Activated B cell treated with CpG ODN at 0.5 μM for 24 hours (primary cell): ENCODE data around the gene ENGASE. TPM values are rescaled to one million over a fixed set of nuclear protein-coding genes. Genes with fewer than 3 reads are reported as not detected.
A peak's percentile ranks its signal among the peaks of the same experiment; 100 is the strongest.

ENCODE experiments used
- ATAC-seq: fragments of 200-7000 bp; cut with Tn5 transposase; one replicate; pipeline ENCODE4 v1.10.0; 2021; ENCODE audit warnings: low read depth, mild to moderate bottlenecking, moderate library complexity
- CTCF ChIA-PET: fragments of 350-600 bp; sonication (Branson Sonifier 250); formaldehyde crosslinking; loops from one replicate; lab custom pipeline; 2021; ENCODE audit warnings: antibody characterized with exemption; lab: Charles Lee
- POLR2A ChIA-PET: fragments of 350-600 bp; sonication (Branson Sonifier 250); formaldehyde crosslinking; loops from one replicate; lab custom pipeline; 2021; ENCODE audit warnings: antibody characterized with exemption; lab: Charles Lee
- DNase-seq: peaks from one replicate; pipeline ENCODE4 v3.0.0; 2022
- H3K27ac Mint-ChIP-seq: one replicate; pipeline ENCODE4 v1.8.0; 2020; ENCODE audit warnings: mixed read lengths
- H3K27me3 Mint-ChIP-seq: one replicate; pipeline ENCODE4 v1.8.0; 2021; ENCODE audit warnings: mixed read lengths
- H3K36me3 Mint-ChIP-seq: one replicate; pipeline ENCODE4 v1.8.0; 2021; ENCODE audit warnings: low read depth, mixed read lengths
- H3K4me1 Mint-ChIP-seq: one replicate; pipeline ENCODE4 v1.8.0; 2021; ENCODE audit warnings: mixed read lengths
- H3K4me3 Mint-ChIP-seq: one replicate; pipeline ENCODE4 v1.8.0; 2020; ENCODE audit warnings: mild to moderate bottlenecking, mixed read lengths
- H3K9me3 Mint-ChIP-seq: one replicate; pipeline ENCODE4 v1.8.0; 2020; ENCODE audit warnings: mixed read lengths
- intact Hi-C: fragments of 100-400 bp; cut with micrococcal nuclease; formaldehyde crosslinking; loops from one replicate; pipeline ENCODE4 v1.15.1; 2024
- total RNA-seq: library from RNA; stranded (reverse); gene quantifications from 2 replicates; pipeline ENCODE4 v1.2.3, GENCODE V29; 2022
- TF ChIP-seq, protein P1 (sequence below): fragments of 200-600 bp; IDR thresholded peaks from one replicate; pipeline ENCODE4 v1.8.0; 2022; ENCODE audit warnings: antibody characterized with exemption, mild to moderate bottlenecking

ENGASE gene
- total RNA-seq, 1 donor from 2014 or later, result 60.1 TPM

DNA sequence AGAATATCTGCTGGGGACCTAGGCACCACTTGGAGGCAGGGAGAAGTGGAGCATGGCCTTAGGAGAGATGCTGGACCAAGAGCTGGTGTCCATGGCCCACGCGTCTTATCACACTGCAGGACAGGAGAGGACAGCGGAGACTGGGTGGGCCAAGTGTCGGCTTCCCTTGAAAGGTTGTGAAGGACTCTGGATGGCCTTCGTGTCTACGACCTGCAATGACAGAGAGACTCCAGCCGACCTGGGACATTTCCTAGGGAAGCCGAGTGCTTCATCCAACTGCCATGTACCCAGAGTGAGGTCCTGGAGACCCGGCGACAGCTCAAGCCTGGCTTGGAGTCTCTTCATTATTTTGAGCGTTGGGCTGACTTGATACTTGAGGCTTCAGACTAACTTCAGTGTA lies 30.2 kb upstream of the ENGASE start:
- TF ChIP-seq, protein P1, sequence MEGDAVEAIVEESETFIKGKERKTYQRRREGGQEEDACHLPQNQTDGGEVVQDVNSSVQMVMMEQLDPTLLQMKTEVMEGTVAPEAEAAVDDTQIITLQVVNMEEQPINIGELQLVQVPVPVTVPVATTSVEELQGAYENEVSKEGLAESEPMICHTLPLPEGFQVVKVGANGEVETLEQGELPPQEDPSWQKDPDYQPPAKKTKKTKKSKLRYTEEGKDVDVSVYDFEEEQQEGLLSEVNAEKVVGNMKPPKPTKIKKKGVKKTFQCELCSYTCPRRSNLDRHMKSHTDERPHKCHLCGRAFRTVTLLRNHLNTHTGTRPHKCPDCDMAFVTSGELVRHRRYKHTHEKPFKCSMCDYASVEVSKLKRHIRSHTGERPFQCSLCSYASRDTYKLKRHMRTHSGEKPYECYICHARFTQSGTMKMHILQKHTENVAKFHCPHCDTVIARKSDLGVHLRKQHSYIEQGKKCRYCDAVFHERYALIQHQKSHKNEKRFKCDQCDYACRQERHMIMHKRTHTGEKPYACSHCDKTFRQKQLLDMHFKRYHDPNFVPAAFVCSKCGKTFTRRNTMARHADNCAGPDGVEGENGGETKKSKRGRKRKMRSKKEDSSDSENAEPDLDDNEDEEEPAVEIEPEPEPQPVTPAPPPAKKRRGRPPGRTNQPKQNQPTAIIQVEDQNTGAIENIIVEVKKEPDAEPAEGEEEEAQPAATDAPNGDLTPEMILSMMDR, result no peak
- no peak for DNase-seq
- POLR2A ChIA-PET, result no interaction called here
- Mint-ChIP-seq H3K27ac (no peak overlapping the region), H3K27me3 (peaks cover 22% of the 10 kb centered on the region), H3K4me1 (no peaks in the 10 kb centered on the region), H3K4me3 (no peak overlapping the region), H3K36me3 (no peaks in the 10 kb centered on the region), H3K9me3 (no peaks in the 10 kb centered on the region)
- intact Hi-C loops, result no loop called here
- ATAC-seq, result no peak
- CTCF ChIA-PET, result interaction anchor here (1.0 to 2.9 kb wide), 5 partner anchors 13 to 348 kb away, joined by 3 to 19 read pairs (median 4); partner anchors contain the start of gene ENGASE

DNA sequence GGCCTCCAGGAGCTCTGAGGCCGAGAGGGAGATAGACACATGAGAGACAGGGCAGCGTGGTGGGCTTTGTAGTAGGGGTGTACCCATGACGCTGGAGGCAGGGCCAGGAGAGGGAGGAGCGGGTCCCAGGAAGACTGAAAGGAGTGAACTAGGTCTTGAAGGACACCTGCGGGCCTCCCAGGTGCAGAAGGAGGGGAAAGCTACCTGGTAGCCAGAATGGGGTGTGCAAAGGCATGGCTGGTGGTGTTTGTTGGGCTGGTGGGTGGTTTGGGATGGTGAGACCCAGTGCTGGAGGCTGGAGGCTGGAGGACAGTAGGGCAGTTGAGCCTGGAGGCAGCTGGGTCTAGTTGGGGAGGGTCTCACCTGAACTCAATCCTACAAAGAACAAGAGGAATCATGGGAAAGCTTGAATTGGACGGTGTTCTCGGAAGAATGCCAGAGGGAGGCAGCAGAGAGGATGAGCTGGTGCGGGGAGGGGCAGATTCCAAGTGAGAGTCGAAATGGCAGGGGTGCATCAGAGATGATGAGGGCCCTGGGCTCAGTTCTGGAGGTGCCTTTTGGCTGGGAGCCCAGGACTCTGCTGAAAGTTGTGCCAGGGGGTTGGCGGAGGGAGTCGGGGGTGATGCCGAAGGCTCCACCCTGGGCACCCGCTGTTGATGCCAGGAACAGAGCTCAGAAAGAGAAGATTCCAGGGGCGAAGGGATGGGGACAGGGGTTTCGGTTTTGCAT lies 29.5 kb upstream of the ENGASE start:
- CTCF ChIA-PET, result interaction anchor here (0.7 to 2.9 kb wide), 7 partner anchors 9 to 366 kb away, joined by 3 to 19 read pairs (median 3); partner anchors contain the start of gene ENGASE
- intact Hi-C loops, result no loop called here

DNA sequence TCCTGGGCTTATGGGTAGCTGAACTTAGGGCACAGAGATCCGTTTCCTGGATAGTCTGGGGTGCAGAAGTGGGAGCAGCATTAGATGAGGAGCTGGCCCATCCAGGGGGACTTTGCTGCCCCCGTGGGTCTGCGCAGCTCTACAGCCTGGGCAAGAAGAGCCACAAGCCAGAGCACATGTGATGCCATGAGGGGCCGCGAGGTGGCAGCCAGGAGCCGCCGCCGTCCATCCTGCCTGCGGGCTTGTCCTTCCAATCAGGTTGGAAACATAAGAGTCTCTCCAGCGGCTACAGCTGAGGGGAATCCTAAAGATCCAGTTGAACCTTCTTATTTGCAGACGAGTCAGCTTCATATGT lies 28.8 kb upstream of the ENGASE start:
- Mint-ChIP-seq H3K4me1 (no peaks in the 10 kb centered on the region), H3K27ac (no peak overlapping the region), H3K4me3 (no peak overlapping the region), H3K27me3 (peaks cover 31% of the 10 kb centered on the region), H3K9me3 (no peaks in the 10 kb centered on the region), H3K36me3 (no peaks in the 10 kb centered on the region)
- ATAC-seq (peak; percentile 87), DNase-seq (peak; percentile 55)
- TF ChIP-seq, protein P1, result peak; percentile 89
- ChIA-PET CTCF (interaction anchor here (0.7 to 2.9 kb wide), 6 partner anchors 9 to 365 kb away, joined by 3 to 19 read pairs (median 4); partner anchors contain the start of gene ENGASE), POLR2A (no interaction called here)
- intact Hi-C loops, result loop anchor here (1.0 kb wide), 2 partner anchors 36 to 346 kb away; no protein-coding TSS in a partner anchor

More for the DNA sequence above, 29.5 kb upstream of the ENGASE start:
- POLR2A ChIA-PET, result no interaction called here
- TF ChIP-seq, protein P1, result no peak
- Mint-ChIP-seq H3K4me1 (no peaks in the 10 kb centered on the region), H3K27me3 (peaks cover 28% of the 10 kb centered on the region), H3K9me3 (no peaks in the 10 kb centered on the region), H3K4me3 (no peak overlapping the region), H3K36me3 (no peaks in the 10 kb centered on the region), H3K27ac (no peak overlapping the region)
- DNase-seq (no peak), ATAC-seq (no peak)

DNA sequence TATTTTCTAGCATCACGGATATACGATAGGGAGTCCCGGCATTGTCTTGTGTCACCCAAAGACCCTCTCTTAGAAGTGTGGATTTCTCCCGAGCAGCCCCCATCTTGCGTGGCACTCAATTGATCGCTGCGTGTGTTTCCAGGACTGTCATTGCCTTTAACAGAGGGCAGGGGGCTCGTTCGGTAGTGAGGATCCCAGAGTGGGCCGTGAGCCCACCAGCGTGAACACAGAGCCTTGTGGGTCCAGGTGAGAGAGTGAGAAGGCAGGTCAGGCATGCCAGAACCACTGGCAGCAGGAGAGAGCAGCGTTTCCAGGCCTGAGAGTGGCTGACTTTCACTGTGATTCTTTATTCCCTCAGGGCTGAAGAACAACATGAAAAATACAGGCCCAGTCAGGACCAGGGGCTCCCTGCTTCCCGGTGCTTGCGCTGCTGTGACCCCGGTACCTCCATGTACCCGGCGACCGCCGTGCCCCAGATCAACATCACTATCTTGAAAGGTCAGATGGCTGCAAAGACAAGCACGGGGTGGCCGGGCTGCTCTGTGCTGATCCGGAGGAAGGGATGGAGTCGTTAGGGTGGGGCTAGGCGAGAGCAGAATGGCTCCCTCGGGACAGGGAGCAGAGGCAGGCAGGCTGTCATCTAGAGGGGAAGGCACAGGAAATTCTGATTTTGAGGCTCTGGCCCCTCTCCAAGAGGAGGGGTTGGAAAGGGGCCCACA lies 28.3 kb upstream of the ENGASE start:
- intact Hi-C loops, result loop anchor here (1.0 kb wide), 2 partner anchors 36 to 346 kb away; no protein-coding TSS in a partner anchor
- Mint-ChIP-seq H3K4me1 (no peaks in the 10 kb centered on the region), H3K36me3 (no peaks in the 10 kb centered on the region), H3K27ac (no peak overlapping the region), H3K4me3 (no peak overlapping the region), H3K27me3 (peaks cover 37% of the 10 kb centered on the region), H3K9me3 (no peaks in the 10 kb centered on the region)
- TF ChIP-seq, protein P1, result no peak
- ChIA-PET POLR2A (no interaction called here), CTCF (interaction anchor here (1.0 to 2.9 kb wide), 5 partner anchors 10 to 356 kb away, joined by 3 to 19 read pairs (median 6); partner anchors contain the start of gene ENGASE)
- DNase-seq, result no peak
- ATAC-seq, result no peak

DNA sequence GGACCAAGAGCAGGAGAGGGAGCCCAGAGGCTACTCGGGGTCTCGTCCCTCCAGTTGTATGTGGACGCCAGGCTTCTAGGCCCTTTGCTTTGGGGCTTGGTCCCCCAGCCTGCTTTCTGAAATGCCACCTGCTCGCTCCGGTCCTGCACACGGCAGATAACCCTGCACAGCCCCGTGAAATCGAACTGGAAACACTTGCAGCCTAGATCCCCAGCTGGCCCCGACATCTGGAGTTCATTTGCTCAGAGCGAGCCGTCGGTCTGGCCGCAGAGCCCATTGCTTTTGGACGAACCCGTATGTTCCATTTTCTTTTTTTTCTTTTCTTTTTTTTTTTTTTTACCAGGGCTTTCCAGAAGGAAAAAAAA lies 27.7 kb upstream of the ENGASE start:
- H3K4me3 Mint-ChIP-seq, result no peak overlapping the region
- ChIA-PET CTCF (no interaction called here), POLR2A (no interaction called here)
- H3K4me1 Mint-ChIP-seq, result no peaks in the 10 kb centered on the region
- H3K27ac Mint-ChIP-seq, result no peak overlapping the region
- DNase-seq, result no peak
- TF ChIP-seq, protein P1, result no peak
- H3K36me3 Mint-ChIP-seq, result no peaks in the 10 kb centered on the region
- no peaks in the 10 kb centered on the region for H3K9me3 Mint-ChIP-seq
- H3K27me3 Mint-ChIP-seq, result peaks cover 37% of the 10 kb centered on the region
- intact Hi-C loops, result loop anchor here (1.0 kb wide), 2 partner anchors 35 to 345 kb away; no protein-coding TSS in a partner anchor
- ATAC-seq, result no peak
